Measurements from ENCODE around the gene FAM229A.
"Not testable (repeated sequence)": the region's sequence is repeated elsewhere in the genome, so short reads cannot be mapped to it uniquely, and the experiment has no call there.

Gene FAM229A

DNA sequence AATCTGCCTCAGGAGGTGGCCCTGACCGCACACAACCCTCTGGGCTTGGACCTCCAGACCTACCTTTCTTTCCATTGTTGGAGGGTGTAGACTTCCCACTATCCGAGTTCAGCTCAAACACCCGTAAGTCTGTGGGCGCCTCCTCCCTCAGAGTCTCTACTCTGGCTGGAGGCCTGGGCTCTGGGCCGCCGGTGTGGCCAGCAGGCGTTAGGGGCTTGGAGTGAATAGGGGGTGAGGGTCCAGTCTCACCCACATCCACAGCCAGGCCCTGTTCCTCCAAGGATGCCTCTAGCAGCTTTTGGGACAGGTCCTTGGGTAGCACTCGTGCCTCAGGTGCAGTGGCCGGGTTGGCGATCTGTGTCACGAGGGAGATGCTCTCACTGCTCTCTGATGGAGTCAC, 13.9 kb upstream of the FAM229A start:
- DNase-seq: no peak

DNA sequence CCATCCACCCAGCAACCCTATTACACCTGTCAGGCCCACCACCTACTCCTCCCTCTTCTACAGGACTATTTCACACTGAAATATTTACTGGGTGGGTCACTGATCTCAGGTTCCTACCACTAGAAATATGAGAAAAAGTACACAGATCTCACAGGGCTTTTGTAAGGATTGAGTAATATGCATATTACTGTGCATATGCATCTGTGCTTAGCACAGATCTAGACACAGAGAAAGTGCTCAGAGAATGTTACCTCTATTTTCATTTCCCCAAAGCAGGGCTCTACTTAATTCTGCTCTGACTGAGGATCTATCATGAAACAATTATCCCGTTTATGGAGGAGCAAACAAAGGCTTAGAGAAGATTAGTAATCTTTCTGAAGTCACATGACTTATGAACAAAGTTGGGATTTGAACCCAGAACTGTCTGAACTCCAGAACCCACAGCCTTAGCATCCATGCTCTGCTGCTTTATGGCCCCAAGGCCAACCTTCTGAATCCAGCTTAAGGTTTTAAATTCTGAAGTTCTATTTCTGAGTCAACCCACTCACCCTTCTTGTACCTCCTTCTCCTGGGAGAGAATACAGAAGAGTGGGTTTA, 11.8 kb upstream of the FAM229A start:
- DNase-seq: no peak

DNA sequence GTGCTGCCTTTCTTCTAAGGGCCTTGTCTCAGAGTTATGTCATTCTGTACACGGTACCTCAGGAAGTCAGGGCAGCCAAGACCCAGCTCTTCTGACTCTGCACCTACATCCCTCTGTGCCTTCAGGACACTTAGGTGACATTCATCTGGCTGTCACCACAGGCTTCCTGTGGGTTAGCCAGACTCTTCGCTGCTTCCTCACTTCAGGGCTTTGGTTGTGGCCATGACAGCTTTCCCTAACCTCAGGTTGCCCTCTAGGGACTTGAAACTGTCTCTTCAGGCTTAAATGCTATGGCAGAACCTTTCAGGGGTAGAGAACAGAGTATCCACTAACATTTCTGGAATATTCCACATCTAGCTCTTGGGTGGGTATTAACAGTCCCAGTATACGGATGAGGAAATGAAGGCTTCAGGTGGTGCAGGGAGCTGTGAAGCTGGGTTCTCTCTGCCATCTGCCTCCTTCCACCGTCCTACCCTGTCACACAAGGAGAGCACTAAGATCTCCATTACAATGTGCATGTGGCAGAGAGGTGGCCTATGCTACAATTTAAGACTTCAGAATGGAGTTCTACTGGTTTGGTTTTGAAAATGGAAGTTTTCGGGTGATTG, 10.0 kb upstream of the FAM229A start:
- peak; percentile 43 for DNase-seq

DNA sequence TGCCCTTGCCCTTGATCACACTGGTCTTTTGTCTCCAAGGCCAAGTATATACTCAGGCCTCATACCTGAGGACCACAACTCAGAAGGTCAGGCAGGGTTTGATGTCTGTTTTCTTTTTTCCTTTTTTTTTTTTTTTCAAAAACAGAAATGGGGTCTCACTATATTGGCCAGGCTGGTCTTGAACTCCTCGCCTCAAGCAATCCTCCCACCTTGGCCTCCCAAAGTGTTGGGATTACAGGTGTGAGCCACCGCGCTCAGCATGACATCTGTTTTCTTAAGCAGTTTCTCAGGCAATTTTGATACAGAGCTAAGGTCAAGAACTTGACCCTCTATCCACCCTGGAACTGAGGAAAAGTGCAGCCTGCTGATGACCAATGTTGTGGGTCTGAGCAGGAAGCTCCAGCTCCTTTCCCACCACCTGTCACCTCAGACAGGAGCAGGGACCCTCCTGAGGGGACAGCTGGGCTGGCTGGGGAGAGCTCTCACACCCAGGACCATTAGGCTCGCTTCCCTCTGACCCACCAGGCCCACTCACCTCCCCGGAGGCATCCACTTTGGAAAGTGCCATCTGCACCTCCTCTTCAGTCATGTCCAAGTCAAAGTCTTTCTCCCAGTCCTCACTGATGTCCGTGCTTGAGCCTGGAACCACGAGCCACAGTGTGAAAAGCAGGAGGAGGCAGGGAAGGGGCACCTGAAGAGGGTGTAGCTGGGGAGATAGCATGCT, 5.8 kb upstream of the FAM229A start:
- no peak for DNase-seq

DNA sequence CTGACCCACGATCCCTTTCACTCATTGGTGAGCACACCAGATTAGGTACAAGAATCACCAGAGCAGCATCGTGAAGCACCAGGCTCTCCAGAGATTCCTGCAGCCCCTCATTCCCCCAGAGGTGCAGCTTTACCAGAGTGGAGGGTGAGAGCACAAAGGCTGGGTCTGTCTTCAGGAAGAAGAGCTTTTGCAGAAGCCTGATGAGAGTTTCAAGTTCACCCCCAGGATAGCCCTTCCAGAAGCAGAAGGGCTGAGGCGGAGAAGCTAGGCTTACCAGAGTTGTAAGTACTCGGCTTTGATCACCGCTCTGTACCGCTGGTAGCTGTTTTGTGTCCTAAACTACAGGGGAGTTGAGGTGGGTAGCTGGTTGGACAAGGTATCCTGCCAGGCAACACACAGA, 3.2 kb upstream of the FAM229A start:
- DNase-seq: no peak

DNA sequence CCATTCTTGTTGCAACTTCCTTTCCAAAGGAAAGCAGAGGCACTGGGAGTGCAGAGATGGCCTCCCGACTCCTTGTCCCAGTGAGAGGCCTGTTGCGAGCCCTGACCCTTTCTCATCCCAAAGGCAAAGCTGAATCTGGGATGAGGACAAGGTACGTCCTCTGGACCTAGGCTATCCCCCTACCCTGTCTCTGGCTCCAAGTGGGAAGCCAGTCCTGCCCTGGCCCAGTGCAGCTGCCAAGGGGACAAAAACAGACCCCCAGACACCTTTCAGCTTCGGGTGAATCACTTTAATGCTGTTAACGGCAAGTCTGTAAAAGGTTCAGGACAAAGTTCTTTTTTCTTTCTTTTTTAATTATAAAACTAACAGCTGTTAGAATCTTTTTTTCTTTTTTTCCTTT, 2.6 kb upstream of the FAM229A start:
- no peak for DNase-seq

DNA sequence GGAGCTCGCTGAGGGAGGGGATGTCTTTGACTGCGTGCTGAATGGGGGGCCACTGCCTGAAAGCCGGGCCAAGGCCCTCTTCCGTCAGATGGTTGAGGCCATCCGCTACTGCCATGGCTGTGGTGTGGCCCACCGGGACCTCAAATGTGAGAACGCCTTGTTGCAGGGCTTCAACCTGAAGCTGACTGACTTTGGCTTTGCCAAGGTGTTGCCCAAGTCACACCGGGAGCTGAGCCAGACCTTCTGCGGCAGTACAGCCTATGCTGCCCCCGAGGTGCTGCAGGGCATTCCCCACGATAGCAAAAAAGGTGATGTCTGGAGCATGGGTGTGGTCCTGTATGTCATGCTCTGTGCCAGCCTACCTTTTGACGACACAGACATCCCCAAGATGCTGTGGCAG, 1.4 kb upstream of the FAM229A start:
- DNase-seq: no peak

DNA sequence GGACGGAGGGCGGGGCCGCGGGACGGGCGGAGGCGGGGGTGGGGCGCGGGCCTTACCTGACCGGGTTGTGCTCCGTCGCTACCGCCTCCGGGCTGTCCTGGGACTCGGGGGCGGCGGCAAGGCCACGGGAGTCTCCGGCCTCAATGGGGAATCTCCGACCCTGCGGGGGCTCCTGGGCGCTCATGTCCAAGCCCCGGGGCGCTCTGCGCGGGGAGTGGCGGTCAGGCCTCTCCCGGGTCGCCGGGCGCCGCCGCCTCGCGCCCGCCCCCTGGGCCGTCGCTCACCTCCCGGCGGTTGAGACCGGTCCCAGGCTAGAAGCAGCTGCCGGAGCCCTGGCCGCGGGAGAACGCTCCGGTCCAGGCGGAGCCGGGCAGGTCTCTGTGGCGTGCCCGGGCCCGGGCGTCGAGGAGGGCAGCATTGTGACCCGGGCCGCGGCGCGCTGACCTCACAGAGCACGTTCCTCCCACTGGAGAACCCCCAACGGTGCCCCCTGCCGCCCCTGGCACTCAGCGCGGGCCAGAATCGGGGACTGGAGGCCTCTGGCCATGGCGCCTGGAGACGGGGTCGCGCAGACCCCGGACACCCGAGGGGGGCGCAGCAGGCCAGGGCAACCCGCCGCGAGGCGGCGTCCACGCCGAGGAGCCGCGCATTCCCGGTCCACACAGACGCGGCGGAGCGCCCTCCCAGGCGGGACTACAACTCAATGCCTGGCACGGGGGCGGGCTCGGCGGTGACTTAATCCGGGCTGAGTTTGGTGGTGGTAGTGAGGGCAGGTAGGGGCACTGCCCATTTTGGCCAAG, 411 bp downstream of the FAM229A start:
- DNase-seq: peak; percentile 56

DNA sequence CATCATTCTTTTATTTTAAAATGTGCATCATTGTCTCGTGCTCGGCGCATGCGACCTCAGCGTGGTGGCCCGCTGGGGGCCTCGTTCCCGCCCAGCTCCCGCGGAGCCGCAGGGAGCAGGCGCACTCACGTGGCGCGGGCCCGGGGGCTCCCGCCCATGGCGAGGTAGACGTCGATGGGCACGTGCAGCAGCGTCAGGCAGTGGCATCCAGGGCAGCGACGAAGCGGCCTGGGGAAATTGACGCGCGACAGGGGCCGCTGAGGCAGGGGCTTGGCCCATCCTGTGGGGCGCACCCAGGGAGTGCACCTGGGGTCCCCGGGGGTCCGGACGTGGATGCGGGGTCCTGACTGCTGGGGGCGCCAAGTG, 994 bp downstream of the FAM229A start:
- DNase-seq: no peak

DNA sequence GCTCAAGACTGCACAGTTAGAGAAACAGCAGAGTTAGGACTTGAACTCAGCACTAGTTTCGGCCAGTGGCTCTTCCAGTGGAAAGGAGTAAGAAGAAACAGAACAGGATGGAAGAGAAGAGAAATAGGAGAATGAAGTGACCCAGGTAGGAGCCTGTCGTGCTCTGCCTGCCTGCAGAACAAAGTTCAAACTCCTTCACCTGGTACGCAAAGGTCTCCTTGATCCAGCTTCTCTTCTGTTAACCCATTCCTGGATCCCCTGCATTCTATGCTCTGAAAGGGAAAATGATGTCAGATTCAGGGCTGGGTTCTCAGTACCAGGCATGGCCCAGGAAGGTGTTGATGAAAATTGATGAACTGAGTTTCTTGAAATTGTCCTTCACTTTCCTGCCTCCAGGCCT, 3.9 kb downstream of the FAM229A start:
- no peak for DNase-seq

DNA sequence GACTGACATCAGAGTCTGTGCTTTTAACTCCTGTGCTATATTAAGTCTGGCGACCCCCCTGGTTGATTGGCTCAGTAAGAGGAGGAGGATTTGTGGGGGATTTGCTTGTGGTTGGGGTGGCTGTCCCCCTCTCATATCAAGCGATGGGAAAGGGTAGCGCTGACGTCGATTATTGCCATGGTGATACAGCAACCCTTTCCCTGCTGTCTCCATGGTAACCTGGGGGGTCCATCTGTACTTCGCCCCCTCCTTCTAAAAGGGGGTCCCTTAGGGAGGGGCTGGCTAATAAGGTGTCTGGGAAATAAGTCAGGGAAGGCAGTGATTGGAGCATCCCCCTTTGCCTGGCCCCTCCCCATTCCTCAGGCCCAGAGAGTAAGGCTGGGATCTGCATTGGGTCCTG, 4.7 kb downstream of the FAM229A start:
- no peak for DNase-seq

DNA sequence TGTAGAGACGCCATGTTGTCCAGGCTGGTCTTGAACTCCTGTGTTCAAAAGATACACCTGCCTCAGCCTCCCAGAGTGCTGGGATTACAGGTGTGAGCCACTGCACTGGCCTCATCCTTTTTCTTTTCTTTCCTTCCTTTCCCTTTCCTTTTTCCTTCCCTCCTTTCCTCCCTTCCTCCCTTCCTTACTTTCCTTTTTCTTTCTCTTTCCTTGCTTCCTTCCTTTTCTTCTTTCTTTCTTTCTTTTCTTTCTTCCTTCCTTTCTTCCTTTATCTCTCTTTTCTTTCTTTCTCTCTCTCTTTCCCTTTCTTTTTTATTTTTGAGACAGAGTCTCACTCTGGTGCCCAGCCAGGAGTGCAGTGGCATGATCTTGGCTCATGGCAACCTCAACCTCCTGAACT, 5.8 kb downstream of the FAM229A start:
- no peak for DNase-seq

DNA sequence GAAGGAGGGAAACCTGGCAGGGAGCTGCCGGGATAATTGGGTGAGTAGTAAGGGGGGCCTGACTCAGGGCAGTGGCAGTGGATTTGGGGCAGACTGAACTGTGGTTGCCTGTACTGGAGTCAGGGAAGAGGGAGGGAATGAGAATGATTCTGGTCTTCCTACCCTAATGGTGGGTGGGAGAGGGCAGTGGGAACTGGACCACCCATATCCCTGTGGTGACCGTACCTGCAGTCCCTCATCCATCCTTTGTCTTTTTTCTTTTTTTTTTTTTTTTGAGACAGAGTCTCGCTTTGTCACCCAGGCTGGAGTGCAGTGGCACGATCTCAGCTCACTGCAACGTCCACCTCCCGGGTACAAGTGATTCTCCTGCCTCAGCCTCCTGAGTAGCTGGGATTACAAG, 6.5 kb downstream of the FAM229A start:
- not testable (repeated sequence) for DNase-seq

DNA sequence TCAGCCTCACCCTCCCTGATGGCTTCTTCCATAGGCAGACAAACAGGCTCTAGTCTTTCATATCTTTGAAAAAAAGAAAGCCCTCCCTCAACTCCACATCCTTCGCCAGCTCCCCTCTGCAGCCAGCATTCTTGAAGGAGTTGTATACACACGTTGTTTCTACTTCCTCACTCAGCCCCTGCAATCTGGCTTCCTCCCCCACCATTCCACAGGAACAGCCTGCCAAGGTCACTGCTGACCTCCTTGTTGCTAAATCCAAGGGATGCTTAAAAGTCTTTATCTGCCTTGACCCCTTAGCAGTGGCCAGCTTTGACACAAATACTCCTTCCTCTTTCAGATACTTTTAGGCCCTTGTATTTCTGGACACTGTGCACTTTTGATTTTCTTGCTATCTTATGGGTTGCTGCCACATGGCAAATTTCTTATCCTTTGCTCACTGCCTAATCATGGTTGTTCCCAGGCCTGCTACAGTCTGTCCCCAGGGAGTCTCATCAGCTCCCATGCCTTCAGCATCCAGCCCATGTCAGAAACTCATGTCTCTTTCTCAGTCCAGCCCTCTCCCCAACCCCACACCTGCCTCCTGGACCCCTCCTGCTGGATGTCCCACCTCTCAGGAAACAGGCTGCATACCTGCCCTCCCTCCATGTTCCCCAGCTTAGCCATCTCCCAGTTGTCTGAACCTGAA, 8.3 kb downstream of the FAM229A start:
- no peak for DNase-seq

DNA sequence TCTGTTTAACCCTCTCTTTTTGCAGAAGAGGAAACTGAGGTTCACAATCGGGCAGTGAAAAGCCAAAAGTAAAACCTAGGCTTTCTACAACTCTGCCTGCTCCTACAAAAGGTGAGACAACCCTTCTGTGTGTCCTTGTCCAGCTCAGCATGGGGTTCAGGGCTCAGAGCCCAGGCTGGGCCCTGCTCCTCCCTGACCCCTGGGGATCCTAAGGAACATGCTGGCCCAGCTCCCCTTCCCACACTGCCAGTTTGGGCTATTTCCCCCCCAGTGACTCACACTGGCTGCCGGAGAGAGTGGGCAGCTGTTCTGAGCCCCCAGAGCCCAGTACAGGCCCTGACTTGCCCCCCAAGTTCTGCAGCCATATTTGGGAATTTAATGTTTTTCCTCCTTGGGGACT, 8.9 kb downstream of the FAM229A start:
- no peak for DNase-seq

DNA sequence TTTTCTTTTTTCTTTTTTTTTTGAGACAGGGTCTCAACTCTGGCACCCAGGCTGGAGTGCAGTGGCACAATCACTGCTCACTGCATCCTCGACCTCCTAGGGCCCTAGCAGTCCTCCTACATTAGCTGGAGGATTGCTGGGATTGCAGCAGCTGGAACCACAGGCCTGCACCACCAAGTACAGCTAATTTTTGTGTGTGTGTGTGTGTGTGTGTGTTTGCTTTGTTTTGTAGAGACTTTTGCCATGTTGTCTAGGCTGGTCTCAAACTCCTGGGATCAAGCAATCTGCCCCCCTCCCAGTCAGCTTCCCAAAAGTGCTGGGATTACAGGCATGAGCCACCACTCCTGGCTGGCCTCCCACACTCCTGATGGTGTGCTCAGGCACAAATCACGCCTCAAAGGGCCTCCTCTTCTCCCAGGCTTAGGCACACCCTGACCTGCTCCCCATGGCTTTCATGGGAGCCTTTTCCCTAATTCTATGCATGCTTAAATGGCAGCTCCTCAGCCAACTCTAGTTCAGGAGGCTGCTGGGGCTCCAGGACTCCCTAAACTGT, 9.4 kb downstream of the FAM229A start:
- no peak for DNase-seq

DNA sequence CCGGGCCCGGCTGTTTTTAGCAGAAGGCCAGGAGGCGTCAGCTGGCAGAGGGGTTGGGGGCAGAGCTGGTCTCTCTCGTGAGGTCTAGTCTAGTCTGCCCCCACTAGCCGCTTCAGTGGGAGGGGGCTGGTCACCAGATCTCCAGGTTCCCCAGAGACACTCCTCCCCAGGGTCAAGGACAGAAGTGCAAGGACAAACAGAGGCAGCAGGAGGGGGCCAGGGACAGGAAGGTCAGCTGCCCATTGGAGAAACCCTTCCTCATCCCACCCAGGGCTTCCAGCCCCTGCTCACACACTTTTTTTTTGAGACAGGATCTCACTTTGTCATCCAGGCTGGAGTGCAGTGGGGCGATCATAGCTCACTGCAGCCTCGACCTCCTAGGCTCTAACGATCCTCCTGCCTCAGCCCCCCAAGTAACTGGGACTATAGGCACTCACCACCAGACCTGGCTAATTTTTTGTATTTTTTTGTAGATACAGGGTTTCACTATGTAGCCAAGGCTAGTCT, 10.0 kb downstream of the FAM229A start:
- no peak for DNase-seq

DNA sequence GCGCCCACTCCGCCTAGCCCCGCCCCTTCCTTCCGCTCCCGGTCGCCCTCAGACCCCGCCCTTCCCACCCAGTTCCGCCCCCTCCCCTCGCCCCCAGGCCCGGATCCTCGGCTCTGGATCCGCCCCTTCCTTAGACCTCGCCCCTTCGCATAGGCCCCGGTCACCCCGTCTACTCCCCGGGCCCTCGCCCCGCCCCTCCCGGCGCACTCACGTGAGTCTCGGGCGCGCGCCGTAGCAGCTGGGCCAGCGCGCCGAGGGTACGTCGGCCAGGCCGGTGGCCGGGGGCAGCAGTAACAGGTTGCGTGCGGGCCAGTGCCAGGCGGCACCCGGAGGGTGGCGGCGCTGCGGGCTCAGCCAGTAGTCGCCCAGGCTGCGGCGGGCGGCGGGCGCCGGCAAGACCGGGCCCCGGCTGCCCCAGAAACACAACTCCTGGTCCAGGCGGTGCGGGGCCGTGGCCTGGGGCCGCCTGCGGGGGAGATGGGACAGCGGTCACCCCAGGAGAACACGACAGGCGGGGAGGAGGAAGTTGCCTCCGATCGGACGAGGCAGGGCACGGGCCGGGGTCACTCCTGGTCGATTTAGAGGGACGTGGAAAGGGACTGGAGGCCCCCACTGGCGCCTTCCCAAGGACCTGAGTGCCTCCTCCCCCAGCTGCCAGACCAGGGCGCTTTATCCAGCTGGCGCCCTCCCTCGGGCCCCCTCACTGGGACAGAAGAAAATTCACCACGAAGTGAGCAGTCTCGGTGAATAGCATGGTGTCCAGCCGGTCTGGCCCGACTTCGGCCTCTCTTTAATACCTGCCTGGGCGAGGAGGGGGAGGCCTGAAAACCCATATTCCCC, 10.7 kb downstream of the FAM229A start:
- DNase-seq: peak; percentile 94

DNA sequence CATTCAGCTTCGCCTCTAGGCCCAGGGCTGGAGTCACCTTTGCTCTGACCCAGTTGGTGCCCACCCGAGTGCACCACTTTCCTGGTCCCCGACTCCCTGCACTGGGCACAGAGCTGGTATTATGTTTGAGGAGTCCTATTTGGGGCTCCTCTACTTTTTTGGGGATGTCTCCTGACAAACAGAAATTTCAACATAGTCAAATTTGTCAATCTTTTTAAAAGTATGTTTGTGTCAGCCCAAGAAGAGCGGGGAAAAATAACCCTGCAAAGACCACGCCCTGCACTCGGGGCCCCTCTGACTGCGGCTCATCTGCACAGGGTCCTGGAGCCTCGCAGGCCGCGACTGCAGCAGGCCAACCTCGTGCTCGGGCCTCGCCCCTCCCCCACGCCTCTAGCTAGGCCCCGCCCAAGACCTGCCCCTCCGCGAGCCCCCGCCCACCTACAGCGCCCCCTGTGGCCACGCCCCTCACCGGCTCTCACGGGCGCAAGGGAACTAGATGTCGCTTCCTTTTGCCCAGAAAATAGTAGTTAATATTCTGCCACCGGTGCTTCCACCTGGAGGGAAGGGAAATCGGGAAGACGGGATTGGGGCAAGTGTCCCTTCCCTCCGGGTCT, 11.4 kb downstream of the FAM229A start:
- peak; percentile 83 for DNase-seq

DNA sequence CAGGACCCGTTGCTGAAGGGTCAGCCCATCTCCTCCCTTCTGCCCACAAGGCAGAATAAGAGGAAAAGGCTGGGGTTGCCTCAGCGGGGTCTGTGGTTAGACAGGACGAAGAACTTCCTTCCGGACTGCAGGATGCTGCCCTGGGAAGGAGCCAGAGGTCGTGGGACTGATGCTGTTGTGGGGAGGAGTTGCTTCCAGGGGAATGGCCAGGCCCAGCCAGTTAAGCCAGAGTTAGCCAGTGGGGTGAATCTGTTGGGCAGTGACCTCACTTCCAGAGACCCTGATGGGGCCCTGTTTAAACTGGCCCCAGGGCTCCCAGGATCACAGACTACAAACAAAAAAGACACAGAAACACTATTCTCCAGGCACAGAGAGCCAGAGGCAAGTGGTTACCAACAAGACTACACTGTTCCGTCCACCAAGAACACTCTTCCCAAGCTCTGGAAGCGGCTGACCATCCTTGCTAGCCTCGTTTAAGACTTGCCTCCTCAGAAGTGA, 13.0 kb downstream of the FAM229A start:
- DNase-seq: no peak

DNA sequence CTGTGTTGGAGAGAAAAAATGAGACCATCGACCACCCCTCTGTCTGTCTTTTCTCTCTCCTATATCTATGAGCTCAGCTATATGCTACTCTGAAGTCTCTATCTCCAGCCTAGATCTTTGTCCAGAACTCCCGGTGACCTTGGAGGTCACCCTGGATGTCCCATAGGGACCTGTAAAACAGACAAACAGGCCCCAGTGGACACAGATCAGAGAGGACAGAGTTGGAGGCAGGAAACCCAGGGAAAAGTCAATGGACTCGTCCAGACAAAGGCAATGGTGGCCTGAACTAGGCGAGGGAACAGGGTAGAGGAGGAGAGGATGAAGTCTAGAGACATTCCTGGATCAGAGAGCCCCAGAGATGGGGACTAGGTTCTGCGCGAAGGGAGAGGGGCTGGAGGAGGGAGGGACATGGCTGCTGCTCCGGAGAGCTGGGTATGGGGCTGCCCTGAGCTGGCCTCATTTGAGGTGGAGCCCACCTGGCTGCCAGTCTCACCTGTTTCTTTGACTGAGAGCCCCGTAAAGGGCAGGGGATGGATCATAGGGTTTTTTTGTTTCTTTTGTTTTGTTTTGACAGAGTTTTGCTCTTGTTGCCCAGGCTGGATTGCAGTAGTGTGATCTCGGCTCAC, 15.6 kb downstream of the FAM229A start:
- no peak for DNase-seq

Measured in stimulated activated CD4-positive, alpha-beta T cell treated with anti-CD3 and anti-CD28 coated beads, Interleukin-15, amount 100 ng/mL, for 24 hours (primary cell).